Gastrocnemius medialis (tissue), 4 donors: ENCODE data around the gene GID8.

Source experiments
- POLR2A ChIP-seq, 2 donors: fragments of 450-650 bp; IDR thresholded peaks; one replicate each; pipeline ENCODE4 v1.6.1; 2017; ENCODE audit warnings: antibody characterized with exemption in 2 of 2, mild to moderate bottlenecking in 2 of 2, moderate library complexity in 2 of 2
- TF ChIP-seq, protein P1 (sequence below), 5 experiments: fragments of 450-650 bp in 3 of 5; fragments of 200-600 bp in 2 of 5; sonication (generic) in 2 of 5; IDR thresholded peaks in 4 of 5; conservative IDR thresholded peaks in 1 of 5; 1 replicate in 4 of 5; 2 replicates in 1 of 5; pipeline ENCODE4 v1.5.1; 2016 to 2019; ENCODE audit warnings: antibody characterized with exemption in 5 of 5, mild to moderate bottlenecking in 3 of 5, moderate library complexity in 3 of 5

DNA sequence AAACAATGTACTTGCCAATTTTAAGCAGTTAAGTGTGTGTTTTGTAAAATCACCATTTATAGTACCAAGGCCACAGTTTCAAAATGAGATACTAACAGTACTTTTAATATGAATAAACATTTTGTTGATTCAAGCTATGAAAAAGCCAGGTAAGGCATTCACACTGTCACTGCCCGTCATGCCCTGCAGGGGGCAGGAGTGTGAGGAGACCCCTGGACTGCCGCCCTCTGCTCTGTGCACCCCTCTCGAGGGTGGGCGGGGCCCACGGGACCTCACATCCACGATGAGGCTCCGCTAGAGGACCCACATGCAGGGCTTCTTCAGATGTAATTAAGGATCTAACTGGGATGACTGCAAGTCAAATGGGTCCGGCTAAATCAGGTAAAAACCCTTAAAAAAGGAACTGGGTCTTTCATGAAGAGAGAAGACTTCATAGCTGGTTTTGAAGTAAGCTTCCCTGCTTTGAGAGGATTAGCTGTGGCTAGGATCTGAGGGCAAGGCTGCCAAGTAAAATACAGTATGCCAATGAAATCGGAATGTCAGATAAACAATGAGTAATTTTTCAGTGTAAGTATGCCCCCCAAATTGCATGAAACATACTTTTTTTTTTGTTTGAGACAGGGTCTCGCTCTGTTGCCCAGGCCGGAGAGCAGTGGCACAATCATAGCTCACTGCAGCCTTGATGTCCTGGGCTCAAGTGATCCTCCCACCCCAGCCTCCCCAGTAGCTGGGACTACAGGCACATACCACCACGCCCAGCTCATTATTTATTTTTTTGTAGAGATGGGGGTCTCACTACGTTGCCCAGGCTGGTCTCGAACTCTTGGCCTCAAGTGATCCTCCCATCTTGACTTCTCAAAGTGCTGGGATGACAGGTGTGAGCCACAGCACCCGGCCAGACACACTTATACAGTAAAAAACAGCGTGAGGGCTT, 30.3 kb upstream of the GID8 start:
- TF ChIP-seq, protein P1, sequence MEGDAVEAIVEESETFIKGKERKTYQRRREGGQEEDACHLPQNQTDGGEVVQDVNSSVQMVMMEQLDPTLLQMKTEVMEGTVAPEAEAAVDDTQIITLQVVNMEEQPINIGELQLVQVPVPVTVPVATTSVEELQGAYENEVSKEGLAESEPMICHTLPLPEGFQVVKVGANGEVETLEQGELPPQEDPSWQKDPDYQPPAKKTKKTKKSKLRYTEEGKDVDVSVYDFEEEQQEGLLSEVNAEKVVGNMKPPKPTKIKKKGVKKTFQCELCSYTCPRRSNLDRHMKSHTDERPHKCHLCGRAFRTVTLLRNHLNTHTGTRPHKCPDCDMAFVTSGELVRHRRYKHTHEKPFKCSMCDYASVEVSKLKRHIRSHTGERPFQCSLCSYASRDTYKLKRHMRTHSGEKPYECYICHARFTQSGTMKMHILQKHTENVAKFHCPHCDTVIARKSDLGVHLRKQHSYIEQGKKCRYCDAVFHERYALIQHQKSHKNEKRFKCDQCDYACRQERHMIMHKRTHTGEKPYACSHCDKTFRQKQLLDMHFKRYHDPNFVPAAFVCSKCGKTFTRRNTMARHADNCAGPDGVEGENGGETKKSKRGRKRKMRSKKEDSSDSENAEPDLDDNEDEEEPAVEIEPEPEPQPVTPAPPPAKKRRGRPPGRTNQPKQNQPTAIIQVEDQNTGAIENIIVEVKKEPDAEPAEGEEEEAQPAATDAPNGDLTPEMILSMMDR (IDR thresholded peaks at IDR 0.05 in 4 of 5, conservative IDR thresholded peaks at IDR 0.05 in 1 of 5) = peak in 2 of 5 experiments; percentile 11 to 36
- no peak for TF ChIP-seq POLR2A (IDR thresholded peaks at IDR 0.05)
